Measurements from ENCODE around the gene SEH1L.

Gene SEH1L

DNA sequence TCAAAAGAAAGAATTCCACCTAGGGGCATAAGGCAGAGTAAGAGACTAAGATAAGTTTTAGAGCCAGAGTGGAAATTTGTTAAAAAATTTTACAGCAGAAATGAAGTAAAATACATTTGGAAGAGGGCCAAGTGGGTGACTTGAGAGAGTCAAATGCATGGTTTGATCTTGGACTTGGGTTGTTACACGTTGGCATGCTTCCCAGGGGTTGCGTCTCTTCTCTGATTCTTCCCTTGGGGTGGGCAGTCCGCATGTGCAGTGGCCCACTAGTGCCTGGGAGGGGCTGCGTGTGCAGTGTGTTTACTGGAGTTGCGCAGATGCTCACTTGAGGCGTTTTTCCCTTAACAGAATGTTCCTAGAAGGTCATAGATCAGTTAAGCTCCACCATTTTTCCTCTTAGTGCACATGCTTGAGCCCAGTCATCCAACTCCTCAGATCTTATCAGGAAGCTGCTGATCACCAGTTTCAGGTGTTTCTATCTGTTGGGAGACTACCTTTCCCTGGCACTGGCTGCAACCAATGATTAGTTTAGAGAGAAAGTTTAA lies 13.1 kb downstream of the SEH1L start:
- no peak overlapping the region for H3K4me2 ChIP-seq (ENCODE audit: low read depth, low read length)
- no peak overlapping the region for H3K4me3 ChIP-seq (ENCODE audit: low read length)
- TF ChIP-seq, protein P1, sequence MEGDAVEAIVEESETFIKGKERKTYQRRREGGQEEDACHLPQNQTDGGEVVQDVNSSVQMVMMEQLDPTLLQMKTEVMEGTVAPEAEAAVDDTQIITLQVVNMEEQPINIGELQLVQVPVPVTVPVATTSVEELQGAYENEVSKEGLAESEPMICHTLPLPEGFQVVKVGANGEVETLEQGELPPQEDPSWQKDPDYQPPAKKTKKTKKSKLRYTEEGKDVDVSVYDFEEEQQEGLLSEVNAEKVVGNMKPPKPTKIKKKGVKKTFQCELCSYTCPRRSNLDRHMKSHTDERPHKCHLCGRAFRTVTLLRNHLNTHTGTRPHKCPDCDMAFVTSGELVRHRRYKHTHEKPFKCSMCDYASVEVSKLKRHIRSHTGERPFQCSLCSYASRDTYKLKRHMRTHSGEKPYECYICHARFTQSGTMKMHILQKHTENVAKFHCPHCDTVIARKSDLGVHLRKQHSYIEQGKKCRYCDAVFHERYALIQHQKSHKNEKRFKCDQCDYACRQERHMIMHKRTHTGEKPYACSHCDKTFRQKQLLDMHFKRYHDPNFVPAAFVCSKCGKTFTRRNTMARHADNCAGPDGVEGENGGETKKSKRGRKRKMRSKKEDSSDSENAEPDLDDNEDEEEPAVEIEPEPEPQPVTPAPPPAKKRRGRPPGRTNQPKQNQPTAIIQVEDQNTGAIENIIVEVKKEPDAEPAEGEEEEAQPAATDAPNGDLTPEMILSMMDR (IDR thresholded peaks at IDR 0.05; ENCODE audit: low read length) = no peak
- TF ChIP-seq EZH2 (optimal IDR thresholded peaks at IDR 0.05; ENCODE audit: low read depth, low read length) = no peak
- TF ChIP-seq EZH2phosphoT487 (IDR thresholded peaks at IDR 0.05; ENCODE audit: low read length) = no peak
- no peak overlapping the region for H3K27ac ChIP-seq (ENCODE audit: low read length)
- peaks cover 40% of the 10 kb centered on the region for H3K79me2 ChIP-seq (ENCODE audit: low read length)
- H3K9me3 ChIP-seq (replicated peaks; ENCODE audit: insufficient read depth, low read length) = no peaks in the 10 kb centered on the region
- H3K36me3 ChIP-seq (replicated peaks; ENCODE audit: insufficient read depth, low read length) = peaks cover 9% of the 10 kb centered on the region
- no peaks in the 10 kb centered on the region for H3K27me3 ChIP-seq (replicated peaks; ENCODE audit: insufficient read depth, low read length)
- H3K4me1 ChIP-seq (ENCODE audit: low read length) = no peaks in the 10 kb centered on the region
- H4K20me1 ChIP-seq (ENCODE audit: insufficient read depth, low read length) = no peaks in the 10 kb centered on the region
- H3K9ac ChIP-seq (ENCODE audit: low read length) = no peak overlapping the region
- H3F3A ChIP-seq (ENCODE audit: insufficient read depth, low read length) = no peaks in the 10 kb centered on the region
- no peak for DNase-seq
- H3K9me2 ChIP-seq (replicated peaks; ENCODE audit: insufficient read depth, low read length) = no peaks in the 10 kb centered on the region
- no peak overlapping the region for H2AFZ ChIP-seq (ENCODE audit: low read length)

DNA sequence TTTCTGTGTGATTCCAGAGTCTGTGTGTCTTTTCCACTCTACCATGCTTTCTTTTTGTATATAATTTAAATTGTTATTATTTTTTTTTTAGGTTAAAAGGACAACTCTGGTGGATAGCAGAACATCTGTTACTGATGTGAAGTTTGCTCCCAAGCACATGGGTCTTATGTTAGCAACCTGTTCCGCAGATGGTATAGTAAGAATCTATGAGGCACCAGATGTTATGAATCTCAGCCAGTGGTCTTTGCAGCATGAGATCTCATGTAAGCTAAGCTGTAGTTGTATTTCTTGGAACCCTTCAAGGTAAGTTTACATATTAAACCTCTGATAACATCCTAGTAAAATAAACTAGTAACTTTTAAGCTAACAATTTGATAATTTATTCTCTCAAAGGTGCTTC lies 15.3 kb downstream of the SEH1L start:
- Histone ChIP-seq H4K20me1 (ENCODE audit: insufficient read depth, low read length) (no peaks in the 10 kb centered on the region), H3K9ac (ENCODE audit: low read length) (no peak overlapping the region), H3K27me3 (replicated peaks; ENCODE audit: insufficient read depth, low read length) (no peaks in the 10 kb centered on the region), H2AFZ (ENCODE audit: low read length) (no peak overlapping the region), H3K4me2 (ENCODE audit: low read depth, low read length) (no peak overlapping the region), H3K4me3 (ENCODE audit: low read length) (no peak overlapping the region), H3K9me3 (replicated peaks; ENCODE audit: insufficient read depth, low read length) (no peaks in the 10 kb centered on the region), H3F3A (ENCODE audit: insufficient read depth, low read length) (no peaks in the 10 kb centered on the region; the same call in 1 of the 2 replicates), H3K9me2 (replicated peaks; ENCODE audit: insufficient read depth, low read length) (no peaks in the 10 kb centered on the region), H3K36me3 (replicated peaks; ENCODE audit: insufficient read depth, low read length) (peaks cover 9% of the 10 kb centered on the region), H3K79me2 (ENCODE audit: low read length) (peaks cover 44% of the 10 kb centered on the region), H3K27ac (ENCODE audit: low read length) (no peak overlapping the region), H3K4me1 (ENCODE audit: low read length) (no peaks in the 10 kb centered on the region)
- DNase-seq = no peak
- TF ChIP-seq EZH2 (optimal IDR thresholded peaks at IDR 0.05; ENCODE audit: low read depth, low read length) = no peak
- TF ChIP-seq, protein P1 (IDR thresholded peaks at IDR 0.05; ENCODE audit: low read length) = no peak
- TF ChIP-seq EZH2phosphoT487 (IDR thresholded peaks at IDR 0.05; ENCODE audit: low read length) = no peak

DNA sequence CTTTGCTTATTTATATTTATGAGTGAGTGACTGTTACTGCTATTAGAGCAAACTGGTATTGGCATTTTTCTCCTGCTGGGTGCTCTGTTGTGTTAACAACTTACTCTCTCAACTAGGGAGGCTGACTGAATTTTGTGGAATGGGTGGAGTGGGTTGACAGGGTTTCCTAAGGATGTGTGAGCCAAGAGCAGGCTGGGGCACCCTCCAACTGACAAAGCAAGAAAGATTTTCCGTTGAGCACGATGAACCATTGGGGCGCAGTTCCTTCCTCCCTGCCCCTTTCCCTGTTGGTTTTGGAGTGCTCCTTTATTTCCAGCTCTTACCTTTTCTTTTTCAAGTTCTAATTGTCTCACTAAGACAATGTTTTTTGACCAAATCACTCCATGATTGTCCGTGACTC lies 20.3 kb downstream of the SEH1L start:
- Histone ChIP-seq H3K4me3 (ENCODE audit: low read length) (no peak overlapping the region), H2AFZ (ENCODE audit: low read length) (no peak overlapping the region), H3K27me3 (replicated peaks; ENCODE audit: insufficient read depth, low read length) (no peaks in the 10 kb centered on the region), H3K27ac (ENCODE audit: low read length) (no peak overlapping the region), H4K20me1 (ENCODE audit: insufficient read depth, low read length) (no peaks in the 10 kb centered on the region), H3K9me2 (replicated peaks; ENCODE audit: insufficient read depth, low read length) (no peaks in the 10 kb centered on the region), H3K4me2 (ENCODE audit: low read depth, low read length) (no peak overlapping the region), H3F3A (ENCODE audit: insufficient read depth, low read length) (no peaks in the 10 kb centered on the region; the same call in 1 of the 2 replicates), H3K9me3 (replicated peaks; ENCODE audit: insufficient read depth, low read length) (no peaks in the 10 kb centered on the region), H3K79me2 (ENCODE audit: low read length) (peaks cover 10% of the 10 kb centered on the region; the same call in 1 of the 2 replicates), H3K36me3 (replicated peaks; ENCODE audit: insufficient read depth, low read length) (peaks cover 13% of the 10 kb centered on the region), H3K9ac (ENCODE audit: low read length) (no peak overlapping the region), H3K4me1 (ENCODE audit: low read length) (no peaks in the 10 kb centered on the region)
- TF ChIP-seq EZH2phosphoT487 (IDR thresholded peaks at IDR 0.05; ENCODE audit: low read length) = no peak
- TF ChIP-seq EZH2 (optimal IDR thresholded peaks at IDR 0.05; ENCODE audit: low read depth, low read length) = no peak
- TF ChIP-seq, protein P1 (IDR thresholded peaks at IDR 0.05; ENCODE audit: low read length) = no peak
- DNase-seq = no peak
